ENCODE measurements around the gene TSPOAP1.
A peak's percentile ranks its signal among the peaks of the same experiment; 100 is the strongest.

Gene TSPOAP1

GRCh38 chr17:58338841-58339754 lies 10.5 kb upstream of the TSPOAP1 start:
- DNase-seq = peak; percentile 57

- DNase-seq = no peak
These were observed 9.9 kb upstream of the TSPOAP1 start for GRCh38 chr17:58338454-58338840.

GRCh38 chr17:58337600-58338453 lies 9.2 kb upstream of the TSPOAP1 start:
- peak; percentile 92 for DNase-seq

GRCh38 chr17:58337210-58337599 lies 8.6 kb upstream of the TSPOAP1 start:
- DNase-seq = peak; percentile 77

GRCh38 chr17:58336456-58337209 lies 8.0 kb upstream of the TSPOAP1 start:
- peak; percentile 43 for DNase-seq

GRCh38 chr17:58335779-58336455 lies 7.3 kb upstream of the TSPOAP1 start:
- DNase-seq = peak; percentile 82

- peak; percentile 60 for DNase-seq
These were observed 6.6 kb upstream of the TSPOAP1 start for GRCh38 chr17:58335061-58335731.

GRCh38 chr17:58334661-58335060 lies 6.1 kb upstream of the TSPOAP1 start:
- peak; percentile 24 for DNase-seq

- no peak for DNase-seq
These were observed 5.7 kb upstream of the TSPOAP1 start for GRCh38 chr17:58334256-58334655.

GRCh38 chr17:58333736-58334207 lies 5.2 kb upstream of the TSPOAP1 start:
- DNase-seq = peak; percentile 25

GRCh38 chr17:58332778-58333735 lies 4.5 kb upstream of the TSPOAP1 start:
- peak; percentile 65 for DNase-seq

- DNase-seq = peak; percentile 97
These were observed 3.5 kb upstream of the TSPOAP1 start for GRCh38 chr17:58331815-58332777.

GRCh38 chr17:58330997-58331814 lies 2.6 kb upstream of the TSPOAP1 start:
- peak; percentile 90 for DNase-seq

GRCh38 chr17:58330538-58330996 lies 2.0 kb upstream of the TSPOAP1 start:
- peak; percentile 39 for DNase-seq

- DNase-seq = peak; percentile 53
These were observed 1.4 kb upstream of the TSPOAP1 start for GRCh38 chr17:58329810-58330537.

GRCh38 chr17:58329035-58329809 lies 627 bp upstream of the TSPOAP1 start:
- peak; percentile 81 for DNase-seq
